Endodermal cell (in vitro differentiated cells): Measurements from ENCODE around the gene PRPF18. TPM values are rescaled to one million over a fixed set of nuclear protein-coding genes. Genes with fewer than 3 reads are reported as not detected.

Experiments
- DNase-seq: peaks from one replicate; pipeline ENCODE4 v3.0.0-alpha.2; 2017
- H3K27ac ChIP-seq: 2 replicates; pipeline ENCODE4 v1.5.1; 2013; ENCODE audit warnings: mild to moderate bottlenecking, low read depth, low read length, moderate library complexity
- H3K27me3 ChIP-seq: 2 replicates; pipeline ENCODE4 v1.6.1; 2013; ENCODE audit warnings: mild to moderate bottlenecking, low read length, moderate library complexity; ENCODE audit not compliant: insufficient read depth, control insufficient read depth, poor library complexity, severe bottlenecking
- H3K36me3 ChIP-seq: 2 replicates; pipeline ENCODE4 v1.7.0; 2013; ENCODE audit warnings: mild to moderate bottlenecking, low read length, moderate library complexity; ENCODE audit not compliant: control insufficient read depth, insufficient read depth
- H3K4me1 ChIP-seq: one replicate; pipeline ENCODE4 v1.7.0; 2013; ENCODE audit warnings: low read length; ENCODE audit not compliant: control insufficient read depth, insufficient read depth
- H3K4me3 ChIP-seq: 2 replicates; pipeline ENCODE4 v1.5.1; 2013; ENCODE audit warnings: mild to moderate bottlenecking, low read length, moderate library complexity
- H3K9ac ChIP-seq: 2 replicates; pipeline ENCODE4 v1.6.1; 2013; ENCODE audit warnings: mild to moderate bottlenecking, low read length, moderate library complexity; ENCODE audit not compliant: poor library complexity, severe bottlenecking; ENCODE audit errors: extremely low read depth
- H3K9me3 ChIP-seq: 2 replicates; pipeline ENCODE4 v1.6.1; 2013; ENCODE audit warnings: mild to moderate bottlenecking, low read length, moderate library complexity; ENCODE audit not compliant: control insufficient read depth
- H3K27ac Mint-ChIP-seq: 2 replicates; pipeline ENCODE4 v1.8.0; 2020; ENCODE audit warnings: mixed read lengths
- H3K27me3 Mint-ChIP-seq: 2 replicates; pipeline ENCODE4 v1.8.0; 2021; ENCODE audit warnings: mild to moderate bottlenecking, mixed read lengths; ENCODE audit not compliant: insufficient read depth
- H3K36me3 Mint-ChIP-seq: 2 replicates; pipeline ENCODE4 v1.8.0; 2020; ENCODE audit warnings: low read depth, mixed read lengths
- H3K4me1 Mint-ChIP-seq: 2 replicates; pipeline ENCODE4 v1.8.0; 2020; ENCODE audit warnings: mixed read lengths
- H3K4me3 Mint-ChIP-seq: 2 replicates; pipeline ENCODE4 v1.8.0; 2020; ENCODE audit warnings: mild to moderate bottlenecking, moderate library complexity, mixed read lengths
- H3K9me3 Mint-ChIP-seq: 2 replicates; pipeline ENCODE4 v1.8.0; 2020; ENCODE audit warnings: mild to moderate bottlenecking, mixed read lengths
- WGBS, 2 experiments: methylation state at CpG; one replicate each; pipeline versions ENCODE4 v1.1.5 to v1.1.7; 2013; ENCODE audit warnings: missing lambda C conversion rate in 2 of 2, mixed read lengths in 1 of 2; ENCODE audit not compliant: insufficient coverage in 1 of 2, insufficient read length in 1 of 2; 5-methylcytosine and 5-hydroxymethylcytosine counted together
- total RNA-seq, 2 donors: library from RNA; stranded (reverse); fragmentation: NEBNext Ultra II Directional in 1 of 2; extraction: Animal tissue kit (Norgen Biotek cat#: 25700) in 1 of 2; gene quantifications; 2 replicates in 1 of 2; 3 replicates in 1 of 2; pipeline ENCODE4 v1.2.1, GENCODE V29; 2021
- TF ChIP-seq, protein P1 (sequence below): fragments of 200-600 bp; sonication (generic); conservative IDR thresholded peaks from 2 replicates; pipeline ENCODE4 v1.5.0; 2021; ENCODE audit warnings: antibody characterized with exemption, mild to moderate bottlenecking

Gene PRPF18
- total RNA-seq, 2 donors from 2014 or later = 19.1 to 20.4 TPM

DNA sequence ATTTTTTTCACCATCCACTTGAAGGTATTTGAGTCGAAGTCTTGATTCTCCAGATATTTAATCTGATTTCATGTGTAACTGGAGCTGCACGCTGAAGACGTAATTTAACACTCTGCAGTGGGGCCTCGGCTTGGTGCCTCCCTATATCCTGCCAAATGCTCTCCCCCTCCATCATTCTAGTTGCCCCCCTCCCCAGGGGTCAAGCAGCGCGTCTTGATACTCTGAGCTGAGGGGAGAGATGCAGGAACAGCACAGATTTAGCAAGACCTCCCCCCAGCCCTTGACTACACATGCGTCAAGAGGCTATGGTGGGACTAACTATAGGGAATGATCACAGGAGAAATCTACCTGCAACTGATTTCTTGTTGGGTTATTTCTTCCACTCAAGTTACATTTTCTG is 85.8 kb downstream of the PRPF18 start:
- peak; percentile 55 for DNase-seq
- Mint-ChIP-seq H3K27ac (peak overlapping the region; percentile 50), H3K9me3 (no peaks in the 10 kb centered on the region), H3K4me1 (peaks cover 37% of the 10 kb centered on the region), H3K36me3 (peaks cover 29% of the 10 kb centered on the region), H3K4me3 (no peak overlapping the region), H3K27me3 (no peaks in the 10 kb centered on the region)
- Histone ChIP-seq H3K4me1 (peaks cover 14% of the 10 kb centered on the region), H3K9ac (no peak overlapping the region), H3K9me3 (no peaks in the 10 kb centered on the region), H3K27me3 (no peaks in the 10 kb centered on the region), H3K27ac (peak overlapping the region; percentile 71), H3K4me3 (no peak overlapping the region), H3K36me3 (peaks cover 17% of the 10 kb centered on the region)
- TF ChIP-seq, protein P1, sequence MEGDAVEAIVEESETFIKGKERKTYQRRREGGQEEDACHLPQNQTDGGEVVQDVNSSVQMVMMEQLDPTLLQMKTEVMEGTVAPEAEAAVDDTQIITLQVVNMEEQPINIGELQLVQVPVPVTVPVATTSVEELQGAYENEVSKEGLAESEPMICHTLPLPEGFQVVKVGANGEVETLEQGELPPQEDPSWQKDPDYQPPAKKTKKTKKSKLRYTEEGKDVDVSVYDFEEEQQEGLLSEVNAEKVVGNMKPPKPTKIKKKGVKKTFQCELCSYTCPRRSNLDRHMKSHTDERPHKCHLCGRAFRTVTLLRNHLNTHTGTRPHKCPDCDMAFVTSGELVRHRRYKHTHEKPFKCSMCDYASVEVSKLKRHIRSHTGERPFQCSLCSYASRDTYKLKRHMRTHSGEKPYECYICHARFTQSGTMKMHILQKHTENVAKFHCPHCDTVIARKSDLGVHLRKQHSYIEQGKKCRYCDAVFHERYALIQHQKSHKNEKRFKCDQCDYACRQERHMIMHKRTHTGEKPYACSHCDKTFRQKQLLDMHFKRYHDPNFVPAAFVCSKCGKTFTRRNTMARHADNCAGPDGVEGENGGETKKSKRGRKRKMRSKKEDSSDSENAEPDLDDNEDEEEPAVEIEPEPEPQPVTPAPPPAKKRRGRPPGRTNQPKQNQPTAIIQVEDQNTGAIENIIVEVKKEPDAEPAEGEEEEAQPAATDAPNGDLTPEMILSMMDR = no peak
- WGBS, 2 experiments = 56 to 100% methylated on average over 1 to 7 of the region's 7 CpGs

DNA sequence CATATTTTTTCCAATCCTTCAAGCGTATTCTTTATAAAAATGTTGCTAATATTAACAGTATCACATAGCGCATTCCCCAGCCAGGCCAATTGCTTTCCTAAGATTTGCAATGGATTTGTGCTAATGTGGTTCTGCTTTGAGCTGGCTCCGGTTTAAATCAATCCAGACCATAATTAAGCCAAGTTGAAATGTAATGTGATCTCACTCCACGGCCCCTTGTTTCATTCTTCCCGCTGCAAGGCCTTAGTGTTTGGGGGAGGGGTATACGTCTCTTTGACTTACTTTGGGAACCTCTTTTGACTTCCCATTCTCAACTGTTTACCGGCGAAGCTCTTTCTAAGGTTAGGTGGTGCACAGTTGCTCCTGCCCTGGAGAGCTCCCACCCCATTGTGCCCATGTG is 86.4 kb downstream of the PRPF18 start:
- no peak for DNase-seq
- Mint-ChIP-seq H3K27me3 (no peaks in the 10 kb centered on the region), H3K4me1 (peaks cover 37% of the 10 kb centered on the region), H3K27ac (peak overlapping the region; percentile 71), H3K4me3 (peak overlapping the region; percentile 8), H3K9me3 (no peaks in the 10 kb centered on the region), H3K36me3 (peaks cover 23% of the 10 kb centered on the region)
- H3K9ac ChIP-seq = no peak overlapping the region
- H3K4me1 ChIP-seq = peaks cover 14% of the 10 kb centered on the region
- peak overlapping the region; percentile 71 for H3K27ac ChIP-seq
- WGBS, 2 experiments = 63 to 80% methylated on average over 2 to 8 of the region's 8 CpGs
- TF ChIP-seq, protein P1 = no peak
- H3K36me3 ChIP-seq = peaks cover 17% of the 10 kb centered on the region
- H3K27me3 ChIP-seq = no peaks in the 10 kb centered on the region
- no peaks in the 10 kb centered on the region for H3K9me3 ChIP-seq
- H3K4me3 ChIP-seq = no peak overlapping the region

DNA sequence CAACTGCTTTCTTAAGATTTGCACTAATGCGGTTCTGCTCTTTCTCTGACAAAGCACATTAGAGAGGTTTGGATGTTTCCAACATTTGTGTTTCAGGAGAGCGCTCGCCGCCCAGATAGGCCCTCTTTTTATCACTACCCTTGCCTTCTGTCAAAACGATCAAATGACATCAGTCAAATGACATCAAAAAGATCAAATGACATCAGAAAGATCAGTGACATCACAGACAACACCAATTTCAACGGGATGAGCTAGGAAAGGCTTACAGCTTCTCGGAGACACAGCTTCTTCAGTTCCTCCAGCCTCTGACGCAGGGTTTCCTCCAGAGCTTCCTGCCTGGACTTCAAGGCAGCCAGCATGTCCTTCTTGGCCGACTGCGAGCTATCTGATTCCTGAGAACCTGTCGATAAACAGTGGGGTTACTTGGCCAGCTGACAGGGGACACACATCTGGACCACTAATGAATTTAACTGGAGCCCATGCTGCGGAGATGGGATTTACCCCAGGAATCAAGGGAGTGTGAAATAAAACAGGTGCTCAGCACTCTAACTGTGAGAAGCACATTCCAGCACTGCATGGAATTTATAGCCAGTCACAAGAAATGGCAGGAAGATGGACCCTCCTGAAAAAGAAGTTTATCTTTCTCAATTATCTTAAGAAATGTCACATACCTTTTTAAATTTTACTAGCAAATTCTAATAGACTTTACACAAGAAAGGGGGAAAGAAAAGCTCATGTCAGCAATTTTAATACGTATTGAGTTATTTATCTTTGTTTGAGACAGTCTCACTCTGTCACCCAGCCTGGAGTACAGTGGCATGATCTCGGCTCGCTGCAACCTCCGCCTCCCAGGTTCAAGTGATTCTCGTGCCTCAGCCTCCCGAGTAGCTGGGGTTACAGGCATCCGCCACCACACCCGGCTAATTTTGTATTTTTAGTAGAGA is 88.2 kb downstream of the PRPF18 start:
- Histone ChIP-seq H3K4me1 (peaks cover 14% of the 10 kb centered on the region), H3K9ac (no peak overlapping the region), H3K9me3 (no peaks in the 10 kb centered on the region), H3K27ac (no peak overlapping the region), H3K27me3 (no peaks in the 10 kb centered on the region), H3K36me3 (peaks cover 14% of the 10 kb centered on the region), H3K4me3 (no peak overlapping the region)
- peak; percentile 59 for DNase-seq
- Mint-ChIP-seq H3K4me3 (no peak overlapping the region), H3K36me3 (peaks cover 10% of the 10 kb centered on the region), H3K27me3 (no peaks in the 10 kb centered on the region), H3K4me1 (peaks cover 29% of the 10 kb centered on the region), H3K9me3 (no peaks in the 10 kb centered on the region), H3K27ac (peak overlapping the region; percentile 48)
- TF ChIP-seq, protein P1 = no peak
- 92 to 93% methylated on average over 17 to 20 of the region's 20 CpGs for WGBS, 2 experiments
